ENCODE measurements around the gene UBASH3B.
"Not testable (repeated sequence)": the region's sequence is repeated elsewhere in the genome, so short reads cannot be mapped to it uniquely, and the experiment has no call there.

The UBASH3B gene

DNA sequence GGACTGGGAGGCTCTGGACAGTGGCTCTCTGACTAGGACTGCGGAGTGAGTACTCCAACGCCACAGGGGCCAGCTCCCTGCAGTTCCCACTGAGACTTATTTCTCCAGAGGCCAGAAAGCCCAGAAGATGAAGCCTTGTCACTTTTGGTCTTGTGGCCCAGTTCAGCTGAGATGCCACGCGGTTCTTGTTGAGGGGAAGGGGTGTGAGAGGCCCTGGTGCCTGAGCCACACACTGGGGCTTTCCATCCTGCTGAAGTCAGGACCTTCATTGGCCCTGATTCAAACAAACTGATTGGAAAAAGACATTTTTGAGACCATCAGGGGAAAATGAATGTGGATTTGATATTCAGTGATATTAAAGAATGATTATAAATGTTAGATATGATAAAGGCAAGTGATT, 73.6 kb downstream of the UBASH3B start:
- DNase-seq (ENCODE audit: low read depth, low spot score) = no peak

GRCh38 chr11:122730694-122731093, 75.2 kb downstream of the UBASH3B start:
- DNase-seq (ENCODE audit: low read depth, low spot score) = not testable (repeated sequence)

DNA sequence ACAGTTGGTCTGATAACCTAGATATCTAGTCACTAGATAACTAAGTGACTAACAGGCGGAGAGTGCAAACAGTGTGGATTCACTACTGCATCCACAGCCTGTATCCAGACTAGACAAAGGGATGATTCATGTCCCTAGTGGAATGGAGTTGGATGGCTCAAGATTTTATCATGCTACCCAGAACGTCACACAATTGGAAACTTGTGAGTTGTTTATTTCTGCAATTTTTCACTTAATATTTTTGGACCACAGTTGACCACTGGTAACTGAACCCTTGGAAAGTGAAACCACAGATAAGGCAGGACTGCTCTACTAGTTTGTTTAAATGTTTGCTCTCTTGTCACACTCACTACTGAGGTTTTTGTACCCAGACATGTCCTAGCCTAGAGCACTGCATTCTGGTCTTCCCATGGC, 76.0 kb downstream of the UBASH3B start:
- peak; percentile 50 for DNase-seq (ENCODE audit: low read depth, low spot score)

DNA sequence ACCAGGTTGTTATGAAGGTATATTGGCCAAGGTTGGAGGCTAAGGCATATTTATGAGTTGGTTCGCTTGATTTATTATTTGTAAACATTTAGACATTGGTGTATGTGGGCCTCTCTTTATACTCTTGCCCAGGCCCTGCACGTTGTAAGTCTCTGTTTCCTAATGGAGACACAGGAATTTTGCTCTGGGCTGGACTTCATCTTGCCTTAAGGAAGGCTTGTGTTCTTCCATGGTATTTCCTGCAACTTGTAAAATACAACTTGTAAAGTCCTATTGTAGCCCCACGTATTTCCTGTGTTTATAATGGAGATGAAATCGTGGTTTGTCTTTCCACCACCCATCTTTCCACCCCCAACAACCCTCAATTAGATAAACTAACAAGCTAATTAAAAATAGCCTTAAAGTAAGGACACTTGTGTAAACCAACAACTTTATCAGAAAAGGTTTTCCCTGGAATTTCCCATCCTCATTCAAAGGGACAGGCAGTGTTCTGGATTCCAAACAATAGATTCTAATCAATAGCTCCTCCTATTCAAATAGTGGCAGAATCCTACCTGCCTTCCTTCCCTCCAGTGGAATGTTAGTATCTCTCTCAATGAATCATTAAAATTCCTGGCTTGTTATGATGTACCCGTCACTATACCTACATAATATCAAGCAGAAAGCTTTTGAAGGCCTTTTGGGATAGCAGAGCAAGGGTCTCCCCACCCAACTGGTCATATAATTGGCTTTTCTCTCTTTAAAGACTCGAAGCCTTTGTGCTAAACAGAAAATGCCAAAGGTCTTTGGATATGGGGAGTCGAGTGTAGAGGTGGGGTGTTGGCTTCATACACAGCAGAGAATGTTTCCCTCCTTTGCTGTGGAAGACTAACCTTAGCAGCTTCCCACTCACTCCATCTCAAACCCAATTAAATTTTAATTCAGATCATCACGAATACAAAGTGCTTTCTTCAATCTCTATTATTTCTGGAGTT, 77.1 kb downstream of the UBASH3B start:
- DNase-seq (ENCODE audit: low read depth, low spot score) = no peak

- DNase-seq (ENCODE audit: low read depth, low spot score) = peak; percentile 92
Observed at GRCh38 chr11:122733318-122733717, 77.8 kb downstream of the UBASH3B start.

GRCh38 chr11:122734848-122735496, 79.5 kb downstream of the UBASH3B start:
- DNase-seq (ENCODE audit: low read depth, low spot score) = no peak

DNA sequence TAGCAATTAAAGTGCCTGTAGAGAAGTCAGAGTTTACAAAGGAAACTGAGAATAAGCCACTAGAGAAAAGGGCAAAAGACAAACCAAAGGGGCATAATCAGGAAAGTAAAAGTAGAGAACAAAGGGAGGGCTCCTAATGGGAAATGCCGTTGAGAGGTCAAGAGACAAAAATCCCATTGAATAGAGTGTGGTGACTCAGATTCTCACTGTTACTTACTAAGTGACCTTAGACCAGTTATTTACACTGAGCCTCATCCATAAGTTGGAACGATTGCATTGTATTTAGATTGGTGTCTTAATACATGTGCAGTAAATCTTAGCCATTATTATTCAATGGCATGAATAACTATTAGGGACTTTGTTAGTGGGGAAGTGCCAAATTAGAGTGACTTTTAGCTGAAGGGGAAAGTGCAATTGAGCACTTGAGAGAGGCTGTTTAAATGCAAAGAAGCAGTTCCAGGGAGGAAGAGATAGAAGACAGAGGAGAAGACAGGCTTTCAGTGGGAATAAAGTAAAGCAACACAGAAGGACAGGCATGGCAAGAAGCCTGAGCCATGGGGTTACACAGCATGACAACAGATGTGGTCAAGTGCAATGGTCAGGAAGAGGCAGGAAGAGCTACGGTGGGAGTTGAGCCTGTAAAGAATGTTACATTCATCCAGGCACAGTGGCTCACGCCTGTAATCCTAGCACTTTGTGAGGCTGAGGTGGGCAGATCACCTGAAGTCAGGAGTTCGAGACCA, 82.6 kb downstream of the UBASH3B start:
- no peak for DNase-seq (ENCODE audit: low read depth, low spot score)

- DNase-seq (ENCODE audit: low read depth, low spot score) = no peak
Observed at GRCh38 chr11:122741613-122742300, 86.2 kb downstream of the UBASH3B start.

GRCh38 chr11:122742301-122743018, 86.9 kb downstream of the UBASH3B start:
- no peak for DNase-seq (ENCODE audit: low read depth, low spot score)

DNA sequence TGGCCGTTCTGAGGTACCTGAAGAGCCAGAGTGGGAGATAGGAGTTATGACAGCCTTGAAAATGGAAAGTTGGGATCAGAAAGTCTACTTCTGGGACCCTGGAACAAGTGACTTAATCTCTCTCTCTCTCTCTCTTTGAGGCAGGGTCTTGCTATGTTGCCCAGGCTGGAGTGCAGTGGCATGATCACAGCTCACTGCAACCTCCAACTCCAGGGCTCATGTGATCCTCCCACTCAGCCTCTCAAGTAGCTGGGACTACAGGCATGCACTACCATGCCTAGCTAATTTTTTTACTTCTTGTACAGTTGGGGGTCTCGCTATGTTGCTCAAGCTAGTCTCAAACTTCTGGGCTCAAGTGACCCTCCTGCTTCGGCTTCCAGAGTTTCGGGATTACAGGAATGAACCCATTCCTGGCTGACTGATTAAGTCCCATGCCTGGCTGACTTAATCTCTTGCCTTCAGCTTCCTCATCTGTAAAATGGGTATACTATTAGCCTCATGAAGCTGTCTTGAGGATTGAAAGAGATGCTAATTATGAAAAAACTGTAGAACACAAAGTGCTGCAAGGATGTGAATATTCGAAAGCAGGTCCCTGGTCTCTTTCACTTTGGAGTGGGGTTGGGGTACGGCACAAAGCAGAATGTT, 87.7 kb downstream of the UBASH3B start:
- DNase-seq (ENCODE audit: low read depth, low spot score) = no peak

GRCh38 chr11:122743949-122744348, 88.4 kb downstream of the UBASH3B start:
- no peak for DNase-seq (ENCODE audit: low read depth, low spot score)

GRCh38 chr11:122744357-122744756, 88.8 kb downstream of the UBASH3B start:
- no peak for DNase-seq (ENCODE audit: low read depth, low spot score)

DNA sequence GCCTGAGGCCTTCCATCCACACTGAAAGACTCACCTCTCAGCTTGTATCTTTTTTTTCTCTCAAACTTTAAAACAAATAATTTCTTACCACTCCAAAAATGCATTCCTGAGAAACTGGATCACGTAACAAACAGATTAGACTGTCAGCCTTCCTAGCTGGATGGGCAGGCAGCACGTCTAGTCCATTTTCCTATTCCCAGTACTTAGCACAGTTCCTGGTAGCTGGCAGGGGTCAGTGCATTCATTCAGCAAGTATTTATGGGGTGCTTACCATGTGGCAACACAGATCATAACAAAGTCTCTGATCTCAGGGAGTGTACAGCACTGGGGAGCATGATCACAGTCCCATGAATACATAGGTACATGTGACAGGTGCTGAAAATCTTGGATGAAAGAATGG, 89.6 kb downstream of the UBASH3B start:
- DNase-seq (ENCODE audit: low read depth, low spot score) = no peak

- no peak for DNase-seq (ENCODE audit: low read depth, low spot score)
Observed at GRCh38 chr11:122746050-122746478, 90.5 kb downstream of the UBASH3B start.

GRCh38 chr11:122746611-122747244, 91.2 kb downstream of the UBASH3B start:
- no peak for DNase-seq (ENCODE audit: low read depth, low spot score)

DNA sequence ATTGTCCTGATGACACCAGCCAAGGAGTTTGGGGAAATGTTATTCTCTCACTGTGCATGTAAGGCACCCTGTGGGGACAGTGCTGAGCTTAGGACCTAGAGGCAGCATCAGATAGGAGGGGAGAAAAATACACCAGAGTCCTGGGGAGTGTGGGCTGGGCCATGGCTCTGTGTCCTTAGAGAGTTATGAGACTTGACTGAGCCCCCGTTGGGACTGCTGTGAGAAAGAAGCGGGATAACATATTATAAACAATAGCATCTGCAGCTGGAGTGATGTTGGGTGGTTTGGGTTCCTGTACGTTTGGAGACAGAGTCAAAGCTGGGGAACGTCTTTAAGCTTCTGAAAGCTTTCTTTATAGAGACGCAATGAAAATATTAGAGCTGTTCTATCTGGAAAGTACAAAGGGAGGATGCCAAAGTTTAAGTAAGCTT, 91.8 kb downstream of the UBASH3B start:
- DNase-seq (ENCODE audit: low read depth, low spot score) = no peak

DNA sequence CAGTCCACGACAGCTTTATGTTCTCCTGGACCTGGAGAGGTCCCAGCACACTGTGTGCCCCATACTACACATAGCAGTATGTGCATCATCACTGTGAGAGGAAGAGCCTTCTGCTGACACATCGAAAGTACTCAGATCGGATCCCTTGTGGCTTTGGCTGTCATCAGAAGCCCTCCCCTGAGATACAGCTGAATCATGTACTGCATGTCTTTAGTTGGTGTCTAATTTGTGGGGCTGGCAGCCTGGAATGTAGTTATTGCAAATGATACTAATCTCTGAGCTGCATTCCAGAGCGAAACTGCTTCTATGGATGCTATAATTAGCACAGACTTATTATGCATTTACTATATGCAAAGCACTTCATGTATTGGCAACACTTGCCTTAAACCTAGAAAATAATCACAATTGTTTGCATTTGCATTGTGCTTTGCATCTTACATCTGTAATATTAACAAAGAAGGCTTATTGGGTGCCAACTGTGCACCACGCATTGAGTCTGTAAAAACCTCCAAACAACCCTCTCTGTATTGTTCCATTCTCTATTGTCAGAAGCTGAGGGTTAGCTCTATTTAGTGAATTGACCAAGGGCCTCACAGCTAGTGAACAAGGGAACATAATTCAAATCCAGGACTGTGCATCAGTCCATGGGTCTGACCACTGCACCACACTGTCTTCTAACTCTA, 93.6 kb downstream of the UBASH3B start:
- DNase-seq (ENCODE audit: low read depth, low spot score) = peak; percentile 81

GRCh38 chr11:122750049-122750448, 94.5 kb downstream of the UBASH3B start:
- no peak for DNase-seq (ENCODE audit: low read depth, low spot score)
